ENCODE results near the gene SYT4. TPM values are rescaled to one million over a fixed set of nuclear protein-coding genes. Genes with fewer than 3 reads are reported as not detected.

The SYT4 gene
- total and polyA plus RNA-seq, 2 experiments from 2014 or later: 3.7 to 10.4 TPM

- TF ChIP-seq REST (IDR thresholded peaks at IDR 0.05; ENCODE audit: unreplicated experiment) (no peak), EZH2 (IDR thresholded peaks at IDR 0.05; ENCODE audit: low read depth, unreplicated experiment) (no peak), EZH2phosphoT487 (IDR thresholded peaks at IDR 0.05; ENCODE audit: unreplicated experiment) (no peak), NANOG (IDR thresholded peaks at IDR 0.05; ENCODE audit: borderline replicate concordance) (no peak), CTCF (conservative IDR thresholded peaks at IDR 0.05; ENCODE audit: low read depth in 2 of 2) (no peak), ZNF331 (CRISPR knock-in tag; IDR thresholded peaks at IDR 0.05; ENCODE audit: low read depth) (no peak)
Observed at GRCh38 chr18:43314941-43315340, 37.7 kb upstream of the SYT4 start (continued).

- no peak overlapping the region for H3K27ac ChIP-seq (ENCODE audit: low read depth)
- ATAC-seq (no peak), DNase-seq (ENCODE audit: low spot score) (no peak)
- Mint-ChIP-seq H3K4me3 (no peak overlapping the region), H3K9me3 (no peaks in the 10 kb centered on the region), H3K27me3 (ENCODE audit: insufficient read depth, low read depth, poor library complexity) (peaks cover 2% of the 10 kb centered on the region), H3K27ac (no peak overlapping the region), H3K4me1 (peaks cover 4% of the 10 kb centered on the region; the same call in 2 of the 3 replicates), H3K36me3 (ENCODE audit: low read depth) (no peaks in the 10 kb centered on the region)
- H3F3A ChIP-seq (replicated peaks; ENCODE audit: low read depth): no peaks in the 10 kb centered on the region
- H3K4me1 ChIP-seq (ENCODE audit: insufficient read depth): no peaks in the 10 kb centered on the region
- H3K79me2 ChIP-seq (replicated peaks; ENCODE audit: insufficient read depth): no peaks in the 10 kb centered on the region
- no peak overlapping the region for H3K4me2 ChIP-seq
- no peaks in the 10 kb centered on the region for H4K20me1 ChIP-seq (replicated peaks; ENCODE audit: insufficient read depth)
- no peak overlapping the region for H2AFZ ChIP-seq
- no peaks in the 10 kb centered on the region for H3K36me3 ChIP-seq (ENCODE audit: insufficient read depth)
- no peaks in the 10 kb centered on the region for H3K27me3 ChIP-seq (ENCODE audit: insufficient read depth)
- H3K9me2 ChIP-seq (ENCODE audit: insufficient read depth): no peaks in the 10 kb centered on the region
- no peak overlapping the region for H3K4me3 ChIP-seq
- TF ChIP-seq JUNB (IDR thresholded peaks at IDR 0.05; ENCODE audit: unreplicated experiment) (no peak), ZNF462 (CRISPR knock-in tag; IDR thresholded peaks at IDR 0.05) (no peak), ZNF331 (CRISPR knock-in tag; IDR thresholded peaks at IDR 0.05; ENCODE audit: low read depth) (no peak), ZNF114 (CRISPR knock-in tag; IDR thresholded peaks at IDR 0.05) (no peak), NANOG (IDR thresholded peaks at IDR 0.05; ENCODE audit: borderline replicate concordance) (no peak), REST (IDR thresholded peaks at IDR 0.05; ENCODE audit: unreplicated experiment) (no peak)
Observed at GRCh38 chr18:43312891-43313290, 35.6 kb upstream of the SYT4 start.
